Activated B cell treated with CpG ODN at 0.5 μM for 24 hours (primary cell): ENCODE measurements around the gene PPIL6. TPM values are rescaled to one million over a fixed set of nuclear protein-coding genes. Genes with fewer than 3 reads are reported as not detected.

Experiments
- ATAC-seq: fragments of 200-7000 bp; cut with Tn5 transposase; one replicate; pipeline ENCODE4 v1.10.0; 2021; ENCODE audit warnings: low read depth, mild to moderate bottlenecking, moderate library complexity
- CTCF ChIA-PET: fragments of 350-600 bp; sonication (Branson Sonifier 250); formaldehyde crosslinking; loops from one replicate; lab custom pipeline; 2021; ENCODE audit warnings: antibody characterized with exemption; lab: Charles Lee
- POLR2A ChIA-PET: fragments of 350-600 bp; sonication (Branson Sonifier 250); formaldehyde crosslinking; loops from one replicate; lab custom pipeline; 2021; ENCODE audit warnings: antibody characterized with exemption; lab: Charles Lee
- DNase-seq: peaks from one replicate; pipeline ENCODE4 v3.0.0; 2022
- H3K27ac Mint-ChIP-seq: one replicate; pipeline ENCODE4 v1.8.0; 2020; ENCODE audit warnings: mixed read lengths
- H3K27me3 Mint-ChIP-seq: one replicate; pipeline ENCODE4 v1.8.0; 2021; ENCODE audit warnings: mixed read lengths
- H3K36me3 Mint-ChIP-seq: one replicate; pipeline ENCODE4 v1.8.0; 2021; ENCODE audit warnings: low read depth, mixed read lengths
- H3K4me1 Mint-ChIP-seq: one replicate; pipeline ENCODE4 v1.8.0; 2021; ENCODE audit warnings: mixed read lengths
- H3K4me3 Mint-ChIP-seq: one replicate; pipeline ENCODE4 v1.8.0; 2020; ENCODE audit warnings: mild to moderate bottlenecking, mixed read lengths
- H3K9me3 Mint-ChIP-seq: one replicate; pipeline ENCODE4 v1.8.0; 2020; ENCODE audit warnings: mixed read lengths
- intact Hi-C: fragments of 100-400 bp; cut with micrococcal nuclease; formaldehyde crosslinking; loops from one replicate; pipeline ENCODE4 v1.15.1; 2024
- total RNA-seq: library from RNA; stranded (reverse); gene quantifications from 2 replicates; pipeline ENCODE4 v1.2.3, GENCODE V29; 2022
- TF ChIP-seq, protein P1 (sequence below): fragments of 200-600 bp; IDR thresholded peaks from one replicate; pipeline ENCODE4 v1.8.0; 2022; ENCODE audit warnings: antibody characterized with exemption, mild to moderate bottlenecking

PPIL6 gene
- total RNA-seq, 1 donor from 2014 or later: 0.91 TPM

DNA sequence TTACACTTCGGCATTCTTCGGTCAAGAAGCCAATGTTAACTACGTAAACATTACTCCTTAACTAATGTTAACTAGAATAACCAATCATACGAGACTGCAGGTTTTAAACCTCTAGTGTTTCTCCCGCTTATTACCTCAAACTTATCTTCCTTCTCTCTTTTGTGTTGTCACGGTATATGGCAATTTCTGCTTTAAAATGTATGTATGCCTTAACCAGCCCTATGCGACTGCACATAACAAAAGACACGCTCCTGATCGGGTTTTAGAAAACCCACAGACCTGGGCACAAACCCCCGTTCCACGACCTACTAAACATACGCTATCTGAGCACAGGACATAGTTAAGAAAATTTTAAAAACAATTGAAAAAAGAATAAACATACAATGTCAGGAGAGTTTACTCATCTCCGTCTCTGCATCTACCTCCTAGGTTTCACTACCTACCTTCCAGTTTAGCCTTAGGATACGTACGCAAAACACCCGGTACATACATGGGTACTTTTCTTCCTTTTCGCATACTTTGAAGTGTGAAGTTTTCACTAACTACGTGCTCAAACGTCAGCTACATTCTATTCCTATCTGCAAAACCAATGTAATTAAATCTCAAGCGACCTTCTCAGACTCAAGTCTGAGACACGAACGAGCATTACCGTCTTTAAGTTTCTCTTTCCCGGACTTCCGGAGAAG lies 59.2 kb downstream of the PPIL6 start:
- TF ChIP-seq, protein P1, sequence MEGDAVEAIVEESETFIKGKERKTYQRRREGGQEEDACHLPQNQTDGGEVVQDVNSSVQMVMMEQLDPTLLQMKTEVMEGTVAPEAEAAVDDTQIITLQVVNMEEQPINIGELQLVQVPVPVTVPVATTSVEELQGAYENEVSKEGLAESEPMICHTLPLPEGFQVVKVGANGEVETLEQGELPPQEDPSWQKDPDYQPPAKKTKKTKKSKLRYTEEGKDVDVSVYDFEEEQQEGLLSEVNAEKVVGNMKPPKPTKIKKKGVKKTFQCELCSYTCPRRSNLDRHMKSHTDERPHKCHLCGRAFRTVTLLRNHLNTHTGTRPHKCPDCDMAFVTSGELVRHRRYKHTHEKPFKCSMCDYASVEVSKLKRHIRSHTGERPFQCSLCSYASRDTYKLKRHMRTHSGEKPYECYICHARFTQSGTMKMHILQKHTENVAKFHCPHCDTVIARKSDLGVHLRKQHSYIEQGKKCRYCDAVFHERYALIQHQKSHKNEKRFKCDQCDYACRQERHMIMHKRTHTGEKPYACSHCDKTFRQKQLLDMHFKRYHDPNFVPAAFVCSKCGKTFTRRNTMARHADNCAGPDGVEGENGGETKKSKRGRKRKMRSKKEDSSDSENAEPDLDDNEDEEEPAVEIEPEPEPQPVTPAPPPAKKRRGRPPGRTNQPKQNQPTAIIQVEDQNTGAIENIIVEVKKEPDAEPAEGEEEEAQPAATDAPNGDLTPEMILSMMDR: no peak
- ChIA-PET POLR2A (interaction anchor here (0.8 to 4.7 kb wide), 7 partner anchors 8 to 823 kb away, joined by 3 to 104 read pairs (median 10); partner anchors contain the start of genes MICAL1, PPIL6 and SMPD2), CTCF (interaction anchor here (5.5 kb wide), 1 partner anchor 194 kb away, joined by 118 read pairs; no protein-coding TSS in a partner anchor)
- peaks cover 52% of the 10 kb centered on the region for H3K36me3 Mint-ChIP-seq
- peak; percentile 1 for ATAC-seq
- H3K27ac Mint-ChIP-seq: peak overlapping the region; percentile 93
- intact Hi-C loops: loop anchor here (2.0 to 10.0 kb wide), 5 partner anchors 16 to 1494 kb away; partner anchors contain the start of genes AFG1L, AMD1 and SEC63
- peaks cover 51% of the 10 kb centered on the region for H3K4me1 Mint-ChIP-seq
- H3K9me3 Mint-ChIP-seq: no peaks in the 10 kb centered on the region
- no peak for DNase-seq
- no peaks in the 10 kb centered on the region for H3K27me3 Mint-ChIP-seq
- H3K4me3 Mint-ChIP-seq: peak overlapping the region; percentile 90

DNA sequence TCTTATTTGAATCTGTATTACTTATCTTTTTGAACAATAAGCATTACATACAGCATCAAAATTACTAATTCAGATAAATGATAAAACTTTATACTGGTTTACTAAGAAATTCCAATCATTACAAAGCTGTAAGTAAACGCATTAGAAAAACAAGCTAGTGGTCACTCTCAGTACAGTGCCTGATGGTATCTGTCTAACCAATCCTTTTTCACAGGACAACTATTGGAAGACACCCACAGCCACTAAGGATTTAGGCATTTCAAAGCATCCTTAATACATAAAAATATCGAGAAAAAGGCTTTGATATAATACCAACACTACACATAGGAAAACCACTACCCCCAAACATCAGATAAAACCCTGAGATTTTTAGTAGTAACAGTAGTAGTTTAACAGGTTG lies 60.7 kb downstream of the PPIL6 start:
- ATAC-seq (no peak), DNase-seq (no peak)
- TF ChIP-seq, protein P1: no peak
- no peaks in the 10 kb centered on the region for H3K9me3 Mint-ChIP-seq
- peaks cover 56% of the 10 kb centered on the region for H3K4me1 Mint-ChIP-seq
- intact Hi-C loops: loop anchor here (2.0 to 10.0 kb wide), 5 partner anchors 15 to 1495 kb away; partner anchors contain the start of genes AFG1L, AMD1 and SEC63
- no peaks in the 10 kb centered on the region for H3K27me3 Mint-ChIP-seq
- ChIA-PET CTCF (interaction anchor here (1.5 kb wide), 1 partner anchor 192 kb away, joined by 6 read pairs; no protein-coding TSS in a partner anchor), POLR2A (no interaction called here)
- H3K27ac Mint-ChIP-seq: peak overlapping the region; percentile 60
- peaks cover 67% of the 10 kb centered on the region for H3K36me3 Mint-ChIP-seq
- peak overlapping the region; percentile 76 for H3K4me3 Mint-ChIP-seq

DNA sequence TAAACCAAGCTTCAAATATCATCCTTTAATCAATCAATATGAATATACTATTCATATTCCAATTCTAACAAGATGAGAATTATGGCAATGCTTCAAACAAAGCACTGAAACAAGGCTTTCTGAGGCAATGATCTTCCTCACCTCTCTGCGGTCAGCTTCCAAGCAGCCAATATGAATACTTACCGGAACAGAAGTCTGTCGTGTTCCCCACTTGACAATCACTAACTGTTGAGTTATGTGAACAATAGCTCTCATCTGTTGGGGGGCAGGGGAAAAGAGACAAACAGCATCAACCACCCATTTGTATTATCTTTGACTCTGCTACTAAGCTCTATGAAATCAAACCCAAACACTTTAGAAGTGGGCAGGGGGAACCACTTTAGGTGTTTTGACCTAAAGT lies 62.7 kb downstream of the PPIL6 start:
- ATAC-seq (no peak), DNase-seq (no peak)
- Mint-ChIP-seq H3K9me3 (no peaks in the 10 kb centered on the region), H3K36me3 (peaks cover 81% of the 10 kb centered on the region), H3K4me3 (peak overlapping the region; percentile 19), H3K27me3 (no peaks in the 10 kb centered on the region), H3K27ac (no peak overlapping the region), H3K4me1 (peaks cover 64% of the 10 kb centered on the region)
- ChIA-PET CTCF (no interaction called here), POLR2A (interaction anchor here (0.6 to 1.0 kb wide), 2 partner anchors 64 to 109 kb away, joined by 3 to 6 read pairs; no protein-coding TSS in a partner anchor)
- intact Hi-C loops: no loop called here
- TF ChIP-seq, protein P1: no peak

DNA sequence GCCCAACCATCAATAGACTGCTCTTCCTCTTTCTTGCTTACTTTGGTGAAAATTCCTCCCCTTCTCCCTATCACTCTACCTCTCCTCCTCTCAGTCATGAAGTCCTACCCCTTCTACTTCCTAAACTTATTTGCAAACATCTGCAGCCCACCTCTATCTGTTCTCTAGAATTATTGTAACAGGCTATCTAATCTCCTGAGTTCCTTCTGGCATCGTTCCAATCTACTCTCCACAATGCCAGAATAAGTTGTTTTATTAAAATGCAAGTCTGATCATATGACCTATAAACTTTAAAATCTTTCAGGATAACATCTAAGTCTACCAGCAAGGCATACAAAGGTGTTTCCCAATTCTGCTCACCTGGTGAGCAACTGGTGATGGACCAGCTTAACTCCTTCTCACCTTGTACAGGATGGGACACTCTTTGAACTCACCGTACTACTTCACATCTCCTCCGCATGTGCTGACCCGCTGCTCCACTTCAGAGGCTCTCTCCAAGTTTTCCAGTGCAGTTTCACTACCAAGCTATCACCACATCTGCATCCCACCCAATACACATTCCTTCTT lies 66.0 kb downstream of the PPIL6 start:
- DNase-seq: no peak
- Mint-ChIP-seq H3K27ac (peak overlapping the region; percentile 79), H3K27me3 (no peaks in the 10 kb centered on the region), H3K4me1 (peaks cover 58% of the 10 kb centered on the region), H3K9me3 (no peaks in the 10 kb centered on the region), H3K36me3 (peaks cover 92% of the 10 kb centered on the region), H3K4me3 (peak overlapping the region; percentile 41)
- ATAC-seq: no peak
- TF ChIP-seq, protein P1: no peak
- ChIA-PET CTCF (interaction anchor here (1.7 kb wide), 1 partner anchor 9 kb away, joined by 19 read pairs; the partner anchor contains the start of gene CD164), POLR2A (interaction anchor here (0.6 to 3.3 kb wide), 4 partner anchors 9 to 280 kb away, joined by 3 to 52 read pairs (median 5); partner anchors contain the start of genes CD164, PPIL6 and SMPD2)
- intact Hi-C loops: loop anchor here (1.0 to 5.0 kb wide), 2 partner anchors 8 to 42 kb away; partner anchors contain the start of gene CD164
